ENCODE data around the gene CCR1. TPM values are rescaled to one million over a fixed set of nuclear protein-coding genes. Genes with fewer than 3 reads are reported as not detected.

CCR1 gene
- total and polyA plus RNA-seq, 9 of the 15 experiments (the other 6 are each of a cell fraction or from before 2014, with no cell fraction given) = not detected

DNA sequence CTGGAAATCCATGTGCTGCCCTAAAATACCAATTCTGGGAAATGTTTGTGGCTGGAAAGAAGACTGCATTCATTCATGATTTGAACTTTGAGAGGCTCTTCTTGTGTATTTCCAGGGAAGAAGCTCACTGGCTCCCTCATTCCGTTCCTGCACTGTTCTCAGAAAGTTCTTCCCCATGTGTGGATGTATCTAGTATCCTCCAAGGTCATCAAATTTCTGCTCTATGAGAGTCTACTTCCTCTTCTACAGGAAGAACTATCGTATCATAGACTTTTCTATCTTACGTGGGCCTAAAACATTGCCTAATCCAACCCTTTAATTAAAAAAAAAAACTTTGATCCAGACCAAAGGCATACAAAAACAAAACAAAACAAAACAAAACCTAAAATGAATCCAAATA is 37.0 kb upstream of the CCR1 start (continued):
- TF ChIP-seq, protein P1, sequence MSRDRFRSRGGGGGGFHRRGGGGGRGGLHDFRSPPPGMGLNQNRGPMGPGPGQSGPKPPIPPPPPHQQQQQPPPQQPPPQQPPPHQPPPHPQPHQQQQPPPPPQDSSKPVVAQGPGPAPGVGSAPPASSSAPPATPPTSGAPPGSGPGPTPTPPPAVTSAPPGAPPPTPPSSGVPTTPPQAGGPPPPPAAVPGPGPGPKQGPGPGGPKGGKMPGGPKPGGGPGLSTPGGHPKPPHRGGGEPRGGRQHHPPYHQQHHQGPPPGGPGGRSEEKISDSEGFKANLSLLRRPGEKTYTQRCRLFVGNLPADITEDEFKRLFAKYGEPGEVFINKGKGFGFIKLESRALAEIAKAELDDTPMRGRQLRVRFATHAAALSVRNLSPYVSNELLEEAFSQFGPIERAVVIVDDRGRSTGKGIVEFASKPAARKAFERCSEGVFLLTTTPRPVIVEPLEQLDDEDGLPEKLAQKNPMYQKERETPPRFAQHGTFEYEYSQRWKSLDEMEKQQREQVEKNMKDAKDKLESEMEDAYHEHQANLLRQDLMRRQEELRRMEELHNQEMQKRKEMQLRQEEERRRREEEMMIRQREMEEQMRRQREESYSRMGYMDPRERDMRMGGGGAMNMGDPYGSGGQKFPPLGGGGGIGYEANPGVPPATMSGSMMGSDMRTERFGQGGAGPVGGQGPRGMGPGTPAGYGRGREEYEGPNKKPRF (IDR thresholded peaks at IDR 0.05; ENCODE audit: low read depth, low read length) = no peak
- TF ChIP-seq ZSCAN29 (IDR thresholded peaks at IDR 0.05) (no peak), TCF7L2 (IDR thresholded peaks at IDR 0.05; ENCODE audit: low read depth, low read length) (no peak), ZNF431 (CRISPR knock-in tag; IDR thresholded peaks at IDR 0.05) (no peak), KAT8 (IDR thresholded peaks at IDR 0.05; ENCODE audit: low read depth) (no peak)
- TF ChIP-seq, protein P2, sequence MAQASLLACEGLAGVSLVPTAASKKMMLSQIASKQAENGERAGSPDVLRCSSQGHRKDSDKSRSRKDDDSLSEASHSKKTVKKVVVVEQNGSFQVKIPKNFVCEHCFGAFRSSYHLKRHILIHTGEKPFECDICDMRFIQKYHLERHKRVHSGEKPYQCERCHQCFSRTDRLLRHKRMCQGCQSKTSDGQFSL (CRISPR knock-in tag; IDR thresholded peaks at IDR 0.05) = no peak
- TF ChIP-seq, protein P2 (tag; IDR thresholded peaks at IDR 0.05) = no peak

DNA sequence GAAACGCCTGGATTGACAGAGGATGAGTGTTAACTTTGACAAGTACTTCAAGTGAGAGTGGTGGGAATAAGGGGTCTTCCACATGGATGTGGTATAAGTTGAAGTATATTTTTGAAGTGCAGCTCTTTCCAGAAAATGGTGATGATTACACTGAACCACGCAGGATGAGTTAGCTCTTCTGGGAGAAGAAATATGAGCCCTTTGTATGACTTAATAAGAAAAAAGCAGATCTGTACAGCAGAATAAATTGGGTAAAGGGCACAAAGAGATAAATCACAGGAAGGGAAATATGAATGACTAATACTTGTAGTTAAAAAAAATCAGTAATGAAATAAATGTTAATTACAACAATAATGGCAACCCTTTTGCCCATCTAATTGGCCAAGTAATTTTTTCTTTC is 35.4 kb upstream of the CCR1 start:
- Histone ChIP-seq H3K79me2 (ENCODE audit: control insufficient read depth, insufficient read depth, low read length) (no peaks in the 10 kb centered on the region), H3K9me3 (replicated peaks; ENCODE audit: control insufficient read depth, insufficient read depth, low read depth, low read length) (no peaks in the 10 kb centered on the region), H3K4me1 (replicated peaks in 1 of 2; ENCODE audit: control insufficient read depth in 2 of 2, insufficient read depth in 2 of 2, low read length in 2 of 2) (no peaks in the 10 kb centered on the region), H3K27ac (ENCODE audit: extremely low read depth, low read depth, low read length) (no peak overlapping the region), H3K9ac (ENCODE audit: insufficient read depth in 1 of 2, low read depth in 2 of 2, low read length in 2 of 2) (no peak overlapping the region), H3K27me3 (ENCODE audit: control insufficient read depth in 2 of 2, insufficient read depth in 2 of 2, low read length in 2 of 2) (peaks cover 0 to 15% of the 10 kb centered on the region in 2 experiments; a peak in 1 of 5 replicates), H3K36me3 (ENCODE audit: control insufficient read depth, insufficient read depth, low read length) (no peaks in the 10 kb centered on the region), H4K20me1 (replicated peaks; ENCODE audit: control insufficient read depth, insufficient read depth, low read length) (no peaks in the 10 kb centered on the region), H3K4me2 (ENCODE audit: insufficient read depth, low read length) (no peak overlapping the region), H3K4me3 (no peak overlapping the region), H2AFZ (ENCODE audit: low read depth, low read length) (no peak overlapping the region), H3K9me1 (ENCODE audit: control insufficient read depth, insufficient read depth, low read length) (no peaks in the 10 kb centered on the region)
- WGBS (ENCODE audit: insufficient coverage, low coverage, missing lambda C conversion rate) = 0% methylated on average over 2 of the region's 2 CpGs
- FAIRE-seq = no peak
- POLR2A ChIA-PET = interaction anchor here (1.0 kb wide), 1 partner anchor 10 kb away, joined by 3 read pairs; no protein-coding TSS in a partner anchor
- DNase-seq (ENCODE audit: extremely low read depth in 1 of 4, low spot score in 3 of 4) = no peak
- in situ Hi-C loops (cut with MboI) = no loop called here
- BruUV-seq (replicated peaks) = no TSS peak
- CTCF ChIA-PET (ENCODE audit: low intra/inter-chr PET ratio) = no interaction called here
- no peak for TF ChIP-seq NR2C2 (CRISPR knock-in tag; IDR thresholded peaks at IDR 0.05)
- no peak for TF ChIP-seq NR2C2 (tag; IDR thresholded peaks at IDR 0.05)
- no peak for TF ChIP-seq BRF1 (IDR thresholded peaks at IDR 0.05; ENCODE audit: borderline replicate concordance, extremely low read depth, insufficient read length)
- no peak for TF ChIP-seq CHD2 (IDR thresholded peaks at IDR 0.05; ENCODE audit: low read depth, low read length)
- no peak for TF ChIP-seq BCL6 (CRISPR knock-in tag; IDR thresholded peaks at IDR 0.05)
- no peak for TF ChIP-seq PCBP1 (IDR thresholded peaks at IDR 0.05; ENCODE audit: low read depth, low read length, poor library complexity, severe bottlenecking)
- TF ChIP-seq RBM15 (IDR thresholded peaks at IDR 0.05; ENCODE audit: insufficient read depth, low read length) = no peak
- TF ChIP-seq WHSC1 (IDR thresholded peaks at IDR 0.05; ENCODE audit: low read length) = no peak
- no peak for ATAC-seq
- intact Hi-C loops (cut with micrococcal nuclease) = no loop called here

Measured in K562 (cell line).